Measurements from ENCODE around the gene RNF150. TPM values are rescaled to one million over a fixed set of nuclear protein-coding genes. Genes with fewer than 3 reads are reported as not detected.
"Not testable (repeated sequence)": the region's sequence is repeated elsewhere in the genome, so short reads cannot be mapped to it uniquely, and the experiment has no call there.

The RNF150 gene
- polyA plus RNA-seq, 3 donors: 0.82 to 12.4 (median 3.0) TPM

DNA sequence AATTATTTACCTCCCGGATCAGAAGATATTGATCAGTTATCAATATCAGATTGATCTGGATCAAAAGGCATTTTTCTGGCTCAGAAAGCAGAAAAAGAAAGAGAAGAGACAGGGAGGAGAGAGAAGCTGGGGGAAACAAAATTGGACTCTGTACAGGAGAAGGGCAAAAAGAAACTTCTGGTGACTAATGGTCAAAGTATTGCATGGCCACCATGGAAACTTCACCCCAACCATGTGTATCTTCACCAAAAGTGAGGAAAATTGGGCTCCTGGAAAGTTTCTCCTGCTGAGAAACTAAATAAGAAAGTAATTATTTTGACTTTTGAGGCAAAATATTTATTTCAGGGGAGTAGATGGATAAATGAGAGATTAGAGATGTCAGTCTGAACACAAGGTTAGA lies 33.9 kb downstream of the RNF150 start:
- 83 to 96% (median 92%) methylated on average over 1 of the region's 1 CpG for WGBS, 3 donors

DNA sequence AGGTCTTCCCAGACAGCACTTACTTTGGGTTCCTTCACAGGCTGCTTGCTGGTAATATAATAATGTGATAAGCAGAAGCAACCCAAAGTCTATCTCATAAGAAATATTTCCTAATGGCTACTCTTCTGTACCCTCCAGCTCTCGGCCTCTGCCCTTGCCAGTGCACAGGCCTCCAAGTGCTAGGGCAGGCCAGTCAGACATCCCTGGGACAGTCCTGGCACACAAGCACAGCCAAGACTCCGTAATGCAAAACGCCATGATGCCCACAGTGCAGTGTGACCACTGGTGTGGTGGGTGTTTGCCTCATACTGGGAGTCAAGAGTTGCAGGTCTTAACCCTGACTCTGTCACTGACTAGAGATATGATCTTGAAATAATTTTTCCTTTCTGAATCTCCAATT lies 35.1 kb downstream of the RNF150 start:
- no peak overlapping the region for H3K27ac ChIP-seq (ENCODE audit: low read depth, low read length)
- 89 to 98% (median 91%) methylated on average over 3 of the region's 3 CpGs for WGBS, 3 donors

More for the DNA sequence above, 33.9 kb downstream of the RNF150 start:
- H3K27ac ChIP-seq (ENCODE audit: low read depth, low read length): no peak overlapping the region

DNA sequence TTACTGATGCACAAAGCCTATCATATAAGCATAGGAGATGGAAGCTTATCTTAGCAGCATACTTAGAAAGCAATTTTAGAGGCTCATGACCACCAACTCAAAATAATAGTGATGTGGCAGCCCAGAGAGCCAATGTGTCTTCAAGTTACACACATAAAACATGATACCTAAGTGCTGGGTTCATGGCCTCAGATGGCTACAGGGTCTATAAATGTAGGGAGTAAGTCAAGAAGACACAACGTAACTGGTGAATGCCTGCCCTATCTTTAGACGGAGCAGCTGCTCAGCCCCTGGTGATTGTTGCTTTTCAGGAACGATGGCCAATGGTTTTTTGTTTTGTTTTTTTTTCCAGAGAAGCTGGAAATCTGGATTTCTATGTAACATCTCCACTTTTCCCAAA lies 42.8 kb downstream of the RNF150 start:
- H3K27ac ChIP-seq (ENCODE audit: low read depth, low read length): no peak overlapping the region
- WGBS, 3 donors: 32 to 37% (median 32%) methylated on average over 3 of the region's 3 CpGs

DNA sequence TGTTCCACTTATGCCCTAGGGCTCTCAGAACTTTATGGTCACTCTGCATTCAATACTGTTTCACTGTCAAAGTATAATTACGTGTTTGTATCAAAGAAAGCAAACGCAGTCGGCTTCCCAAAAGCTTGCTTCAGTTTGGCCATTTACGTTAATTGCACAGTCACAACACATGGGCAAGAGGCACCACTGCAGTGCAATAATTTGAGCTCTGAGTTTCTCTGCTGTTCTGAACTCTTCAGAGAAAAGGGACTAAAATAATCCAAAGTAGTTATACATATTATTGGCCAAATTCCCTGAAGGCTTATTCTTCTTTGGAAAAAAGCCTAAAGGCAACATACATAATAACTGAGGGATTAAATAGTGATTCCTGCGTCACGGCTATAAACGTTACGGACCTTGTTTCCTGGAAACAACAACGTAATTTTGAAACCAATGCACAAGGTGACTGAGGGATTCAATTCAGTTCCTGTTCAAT lies 51.3 kb downstream of the RNF150 start:
- 61 to 81% (median 71%) methylated on average over 9 of the region's 9 CpGs for WGBS, 3 donors
- H3K27ac ChIP-seq (ENCODE audit: low read depth, low read length): no peak overlapping the region

DNA sequence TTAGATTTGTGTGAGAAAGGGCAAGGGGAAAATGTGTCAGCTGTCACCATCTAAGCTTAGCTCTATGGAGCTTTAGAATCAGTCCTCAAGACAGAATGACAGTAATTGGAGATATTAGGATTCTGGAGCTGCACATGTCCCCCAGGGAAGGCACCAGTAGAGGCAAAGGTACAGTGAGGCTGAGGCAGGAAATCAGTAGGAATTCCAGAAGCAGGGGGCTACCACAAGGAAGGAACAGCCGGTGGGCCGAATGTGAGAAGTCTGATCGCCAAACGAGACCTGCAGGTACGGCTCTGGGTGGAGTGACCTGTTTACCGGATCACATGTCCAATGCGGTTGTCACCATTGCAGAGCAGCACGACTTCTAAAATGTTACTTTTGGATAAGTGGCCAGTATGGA lies 52.6 kb downstream of the RNF150 start:
- WGBS, 3 donors: 72 to 84% (median 81%) methylated on average over 8 of the region's 8 CpGs
- no peak overlapping the region for H3K27ac ChIP-seq (ENCODE audit: low read depth, low read length)

GRCh38 chr4:141079393-141079930 lies 53.8 kb downstream of the RNF150 start:
- no peak overlapping the region for H3K27ac ChIP-seq (ENCODE audit: low read depth, low read length)
- WGBS, 3 donors: 78 to 83% (median 79%) methylated on average over 3 of the region's 3 CpGs

GRCh38 chr4:141078871-141079270 lies 54.4 kb downstream of the RNF150 start:
- H3K27ac ChIP-seq (ENCODE audit: low read depth, low read length): no peak overlapping the region

DNA sequence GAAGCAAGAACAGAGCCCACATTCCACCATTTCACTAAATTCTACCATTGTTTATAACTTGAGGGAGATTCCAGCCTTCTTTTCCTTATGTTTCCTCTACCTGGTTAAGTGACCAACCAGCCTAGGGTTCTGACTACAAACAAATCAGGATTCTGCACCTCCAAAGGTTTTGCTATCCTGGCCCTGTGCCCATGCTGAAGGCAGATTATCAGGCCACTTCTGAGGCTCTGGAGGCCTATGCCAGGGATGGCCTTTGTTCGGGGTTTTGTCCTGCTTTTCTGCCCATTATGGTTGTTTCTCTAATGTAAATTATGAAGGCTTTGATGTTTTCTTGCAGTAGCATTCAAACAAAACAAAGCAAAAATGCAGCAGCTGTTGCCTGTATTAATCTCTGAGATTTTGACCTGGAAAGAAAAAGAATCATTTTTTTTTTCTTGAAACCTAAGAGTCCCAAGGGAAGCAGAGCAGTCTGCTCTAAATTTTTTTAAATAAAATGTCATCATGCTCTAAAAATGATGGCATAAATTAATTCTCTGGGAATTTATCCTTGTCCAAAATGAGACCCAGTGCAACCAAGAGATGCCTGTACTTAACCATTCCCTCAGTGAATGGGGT lies 55.6 kb downstream of the RNF150 start:
- H3K27ac ChIP-seq (ENCODE audit: low read depth, low read length): no peak overlapping the region
- 72 to 76% (median 74%) methylated on average over 1 of the region's 1 CpG for WGBS, 3 donors

- no peak overlapping the region for H3K27ac ChIP-seq (ENCODE audit: low read depth, low read length)
Observed at GRCh38 chr4:141075553-141075952, 57.7 kb downstream of the RNF150 start.

DNA sequence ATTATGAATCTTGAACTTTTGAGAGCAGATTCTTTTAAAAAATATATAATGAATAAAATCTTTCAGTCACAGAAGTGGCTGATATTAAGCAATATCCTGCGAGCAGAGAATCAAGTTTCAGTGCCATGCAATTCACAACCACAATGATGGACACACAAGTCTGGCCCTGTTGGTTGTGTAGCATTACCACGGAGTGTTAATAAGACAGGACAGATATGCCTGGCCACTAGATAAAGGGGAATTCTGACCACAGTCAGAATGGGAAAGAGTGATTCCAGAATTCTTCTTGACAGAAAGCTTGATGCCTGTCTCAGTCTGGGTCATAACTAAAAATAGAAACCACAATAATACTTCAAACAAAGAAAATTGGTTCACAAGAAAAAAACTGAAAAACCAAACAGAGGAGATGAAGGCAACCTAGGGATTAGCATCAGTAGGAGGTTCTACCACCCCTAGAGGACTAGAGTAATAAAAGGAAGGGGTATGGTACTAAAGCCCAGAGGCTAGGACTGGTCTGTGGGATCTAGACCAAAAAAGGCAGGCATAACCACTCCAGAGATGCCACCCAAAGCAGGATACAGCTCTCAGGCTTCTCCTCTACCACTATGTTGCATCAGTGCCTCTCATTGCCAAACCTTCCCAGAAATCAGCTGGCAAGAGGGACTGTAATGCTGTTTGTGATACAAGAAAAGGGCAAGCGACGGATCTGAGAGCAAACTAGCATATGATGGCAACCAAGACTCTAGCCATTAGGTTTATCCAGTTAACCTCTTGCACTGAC lies 59.0 kb downstream of the RNF150 start:
- no peak overlapping the region for H3K27ac ChIP-seq (ENCODE audit: low read depth, low read length)
- WGBS, 3 donors: 68 to 91% (median 82%) methylated on average over 4 of the region's 4 CpGs

DNA sequence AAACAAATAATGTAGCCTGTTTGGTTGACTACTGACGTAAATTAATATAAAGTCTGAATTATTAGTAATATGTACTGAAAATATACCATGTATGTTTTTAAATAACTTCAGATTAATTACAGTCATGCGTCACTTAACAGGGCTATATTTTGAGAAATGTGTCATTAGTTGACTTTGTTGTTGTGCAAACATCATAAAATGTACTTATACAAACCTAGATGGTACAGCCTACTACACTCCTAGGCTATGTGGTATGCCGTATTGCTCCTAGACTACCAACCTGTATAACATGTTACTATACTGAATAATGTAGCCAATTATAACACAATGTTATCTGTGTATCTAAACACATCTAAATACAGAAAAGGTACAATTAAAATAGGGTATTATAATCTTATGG lies 66.6 kb downstream of the RNF150 start:
- H3K27ac ChIP-seq (ENCODE audit: low read depth, low read length): no peak overlapping the region
- WGBS, 3 donors: 88 to 95% (median 92%) methylated on average over 3 of the region's 3 CpGs

DNA sequence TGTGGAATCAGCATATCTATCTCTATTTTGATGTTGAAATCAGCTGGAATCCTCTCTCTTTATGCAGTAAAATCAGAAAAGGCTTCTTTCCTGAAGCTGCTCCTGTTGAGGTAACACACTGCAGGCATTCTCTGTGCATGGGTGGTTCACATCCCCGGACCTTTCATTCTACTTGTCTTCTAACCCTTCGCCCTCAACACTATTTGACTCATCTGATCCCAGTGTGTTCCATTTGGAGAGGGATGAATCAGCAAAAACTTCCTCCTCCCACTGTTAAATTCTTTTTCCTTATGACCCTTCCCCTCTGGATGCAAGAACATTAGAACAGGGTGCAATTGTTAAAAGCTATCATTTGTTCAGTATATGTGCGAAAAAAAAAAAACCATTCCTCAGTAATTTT lies 67.4 kb downstream of the RNF150 start:
- WGBS, 3 donors: 83 to 89% (median 86%) methylated on average over 3 of the region's 3 CpGs
- H3K27ac ChIP-seq (ENCODE audit: low read depth, low read length): no peak overlapping the region

DNA sequence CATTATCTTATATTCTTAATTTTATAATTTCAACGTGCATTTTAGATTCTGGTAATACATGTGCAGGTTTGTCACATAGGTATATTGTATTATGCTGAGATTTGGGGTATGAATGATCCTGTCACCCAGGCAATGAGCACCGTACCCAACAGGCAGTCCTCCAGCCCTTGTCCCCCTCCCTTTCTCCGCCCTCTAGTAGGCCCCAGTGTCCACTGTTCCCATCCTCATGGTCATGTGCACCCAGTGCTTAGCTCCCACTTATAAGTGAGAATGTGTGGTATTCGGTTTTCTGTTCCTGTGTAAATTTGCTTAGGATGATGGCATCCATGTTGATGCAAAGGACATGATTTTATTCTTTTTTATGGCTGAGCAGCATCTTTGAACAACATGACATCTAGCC lies 70.6 kb downstream of the RNF150 start:
- no peak overlapping the region for H3K27ac ChIP-seq (ENCODE audit: low read depth, low read length)
- 80 to 83% (median 81%) methylated on average over 4 of the region's 4 CpGs for WGBS, 3 donors

DNA sequence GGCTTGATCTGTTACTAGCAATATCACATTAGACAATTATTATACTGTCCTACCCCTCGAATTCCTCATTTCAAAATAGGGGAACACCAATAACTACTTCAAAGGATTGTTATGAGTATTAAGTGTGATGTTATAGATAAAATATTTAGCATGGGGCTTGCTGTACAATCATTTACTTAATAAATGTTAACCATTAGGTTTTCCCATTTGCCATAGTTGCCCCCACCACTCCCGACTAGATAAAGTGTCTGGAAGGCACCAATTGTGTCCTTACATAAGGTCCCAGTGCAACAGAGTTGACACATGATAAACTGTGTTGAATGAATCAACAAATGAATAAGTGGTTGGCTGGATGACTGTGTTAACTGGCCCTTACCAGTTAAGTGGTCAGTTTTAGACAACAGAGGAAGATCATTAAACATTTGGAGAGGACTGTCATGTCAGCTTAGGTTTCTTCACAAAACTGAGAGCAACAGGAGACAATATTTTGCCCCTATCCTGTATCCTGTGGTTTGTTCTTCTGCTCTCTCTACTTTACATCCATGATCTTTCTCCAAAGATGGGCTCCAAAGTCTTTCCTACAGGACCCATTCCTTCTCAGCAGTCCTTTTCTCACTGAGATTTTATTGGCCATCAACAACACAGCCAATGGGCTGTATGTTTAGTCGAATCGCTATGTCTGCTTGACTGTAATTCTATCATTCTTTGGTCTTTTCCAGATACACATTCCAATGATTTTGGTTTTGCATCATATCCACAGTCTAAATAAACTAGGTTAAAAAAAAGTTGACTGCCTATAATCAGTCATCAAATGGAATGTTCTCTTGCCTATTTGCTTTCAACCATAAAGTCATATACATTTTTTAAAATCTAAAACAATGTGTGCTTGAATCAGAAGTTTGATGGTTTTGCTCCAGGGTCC lies 74.4 kb downstream of the RNF150 start:
- H3K27ac ChIP-seq (ENCODE audit: low read depth, low read length): no peak overlapping the region
- 48 to 81% (median 81%) methylated on average over 4 of the region's 4 CpGs for WGBS, 3 donors

GRCh38 chr4:141057582-141057981 lies 75.7 kb downstream of the RNF150 start:
- 70 to 82% (median 81%) methylated on average over 2 of the region's 2 CpGs for WGBS, 3 donors
- H3K27ac ChIP-seq (ENCODE audit: low read depth, low read length): no peak overlapping the region

DNA sequence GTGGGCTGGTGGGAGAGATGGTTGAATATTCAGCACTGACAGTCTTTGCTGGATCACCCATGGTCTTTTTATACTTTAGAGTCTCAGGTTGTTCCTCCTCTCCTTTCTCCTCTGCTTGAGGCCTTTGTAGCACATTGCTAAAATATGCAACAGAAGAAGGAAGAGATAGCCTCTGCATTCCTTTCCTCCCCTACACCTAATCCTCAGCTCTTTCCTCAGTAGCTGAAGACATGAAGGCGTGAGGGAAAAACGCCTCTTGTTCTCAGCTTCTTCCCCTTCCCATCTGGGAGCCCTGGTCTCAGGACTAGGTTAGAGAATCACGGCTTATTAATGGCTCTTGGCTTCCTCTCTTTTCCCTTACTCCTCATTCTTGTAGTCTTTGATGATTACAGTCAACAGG lies 76.8 kb downstream of the RNF150 start:
- WGBS, 3 donors: 80 to 88% (median 85%) methylated on average over 3 of the region's 3 CpGs
- H3K27ac ChIP-seq (ENCODE audit: low read depth, low read length): no peak overlapping the region

GRCh38 chr4:141054446-141054845 lies 78.8 kb downstream of the RNF150 start:
- 90 to 98% (median 95%) methylated on average over 2 of the region's 2 CpGs for WGBS, 3 donors
- no peak overlapping the region for H3K27ac ChIP-seq (ENCODE audit: low read depth, low read length)

DNA sequence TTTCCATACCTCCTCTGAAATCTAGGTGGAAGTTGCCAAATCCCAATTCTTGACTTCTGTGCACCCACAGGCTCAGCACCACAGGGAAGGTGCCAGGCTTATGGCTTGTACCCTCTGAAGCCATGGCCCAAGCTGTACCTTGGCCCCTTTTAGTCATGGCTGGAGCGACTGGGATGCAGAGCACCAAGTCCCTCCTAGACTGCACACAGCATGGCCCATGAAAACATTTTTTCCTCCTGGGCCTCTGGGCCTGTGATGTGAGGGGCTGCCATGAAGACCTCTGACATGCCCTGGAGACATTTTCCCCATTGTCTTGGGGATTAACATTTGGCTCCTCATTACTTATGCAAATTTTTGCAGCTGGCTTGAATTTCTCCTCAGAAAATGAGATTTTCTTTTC lies 82.3 kb downstream of the RNF150 start:
- 89 to 96% (median 96%) methylated on average over 1 of the region's 1 CpG for WGBS, 3 donors
- H3K27ac ChIP-seq (ENCODE audit: low read depth, low read length): not testable (repeated sequence)

All from adipose tissue (tissue), 3 donors.